ENCODE data around the gene PODNL1. TPM values are rescaled to one million over a fixed set of nuclear protein-coding genes. Genes with fewer than 3 reads are reported as not detected.

PODNL1 gene
- total RNA-seq, 1 donor from 2014 or later: not detected

DNA sequence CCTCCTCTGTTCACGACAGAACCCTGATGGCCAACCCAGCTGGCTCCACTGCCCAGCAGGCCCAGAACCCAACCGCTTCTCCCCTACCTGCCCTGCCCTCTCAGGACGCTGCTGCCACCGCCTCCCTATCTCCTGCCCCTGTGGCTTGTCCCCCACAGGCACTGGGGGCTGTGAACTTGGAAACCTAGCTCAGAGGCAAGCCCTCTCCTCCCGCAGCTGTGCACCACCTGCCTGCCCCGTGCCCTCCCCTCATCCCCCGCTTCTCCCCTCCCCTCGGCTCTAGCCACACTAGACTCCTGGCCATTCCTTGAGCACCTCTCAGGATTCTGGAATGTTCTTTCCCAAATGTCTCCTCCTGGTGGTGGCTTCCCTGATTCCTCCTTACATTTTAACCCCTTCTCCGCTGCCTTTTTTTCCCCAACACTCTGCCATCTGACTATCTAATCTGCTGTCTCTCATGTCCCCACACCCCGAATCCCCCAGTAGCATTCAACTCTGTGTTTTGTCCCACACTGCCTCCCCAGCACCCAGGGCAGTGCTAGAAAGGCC, 54.6 kb downstream of the PODNL1 start:
- FAIRE-seq (no peak), DNase-seq (ENCODE audit: low read depth) (no peak)
- H3K27me3 ChIP-seq (ENCODE audit: control insufficient read depth, insufficient read depth, low read length): no peaks in the 10 kb centered on the region
- peak; percentile 30 for TF ChIP-seq CTCF (IDR thresholded peaks at IDR 0.05; ENCODE audit: insufficient read depth, low read length, severe bottlenecking)
- H3K36me3 ChIP-seq (ENCODE audit: control insufficient read depth, insufficient read depth, low read length): no peaks in the 10 kb centered on the region
- no peak overlapping the region for H3K4me3 ChIP-seq (ENCODE audit: low read depth, low read length)

DNA sequence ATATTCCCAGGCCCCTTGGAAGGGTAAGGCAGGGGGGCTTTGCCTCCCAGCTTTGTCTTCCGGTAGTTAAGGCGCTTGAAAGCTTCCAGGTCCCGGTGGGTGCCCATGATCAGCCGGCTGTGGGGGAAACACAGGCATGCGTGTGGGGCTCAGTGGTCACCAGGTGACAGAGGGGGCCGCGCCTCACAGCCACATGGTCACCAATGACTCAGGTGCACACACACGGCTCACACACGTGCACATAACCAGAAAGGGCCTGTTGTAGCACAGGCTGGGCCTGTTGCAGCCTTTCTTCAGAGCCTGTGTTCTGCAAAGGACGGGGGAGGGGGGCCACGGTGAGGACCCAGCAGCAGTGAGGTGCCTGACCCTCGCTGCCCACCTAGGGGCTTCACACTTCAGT, 55.4 kb downstream of the PODNL1 start:
- FAIRE-seq (no peak), DNase-seq (ENCODE audit: low read depth) (peak; percentile 40)
- no peak for TF ChIP-seq CTCF (IDR thresholded peaks at IDR 0.05; ENCODE audit: insufficient read depth, low read length, severe bottlenecking)
- Histone ChIP-seq H3K4me3 (ENCODE audit: low read depth, low read length) (no peak overlapping the region), H3K36me3 (ENCODE audit: control insufficient read depth, insufficient read depth, low read length) (no peaks in the 10 kb centered on the region), H3K27me3 (ENCODE audit: control insufficient read depth, insufficient read depth, low read length) (no peaks in the 10 kb centered on the region)

GRCh38 chr19:13882419-13882795, 55.8 kb downstream of the PODNL1 start:
- DNase-seq (ENCODE audit: low read depth): no peak
- no peaks in the 10 kb centered on the region for H3K27me3 ChIP-seq (ENCODE audit: control insufficient read depth, insufficient read depth, low read length)
- no peak for FAIRE-seq
- H3K4me3 ChIP-seq (ENCODE audit: low read depth, low read length): no peak overlapping the region
- TF ChIP-seq CTCF (IDR thresholded peaks at IDR 0.05; ENCODE audit: insufficient read depth, low read length, severe bottlenecking): no peak
- H3K36me3 ChIP-seq (ENCODE audit: control insufficient read depth, insufficient read depth, low read length): no peaks in the 10 kb centered on the region

GRCh38 chr19:13881692-13882418, 56.4 kb downstream of the PODNL1 start:
- no peak for TF ChIP-seq CTCF (IDR thresholded peaks at IDR 0.05; ENCODE audit: insufficient read depth, low read length, severe bottlenecking)
- FAIRE-seq (peak; percentile 32), DNase-seq (ENCODE audit: low read depth) (no peak)
- H3K27me3 ChIP-seq (ENCODE audit: control insufficient read depth, insufficient read depth, low read length): no peaks in the 10 kb centered on the region
- no peak overlapping the region for H3K4me3 ChIP-seq (ENCODE audit: low read depth, low read length)
- H3K36me3 ChIP-seq (ENCODE audit: control insufficient read depth, insufficient read depth, low read length): no peaks in the 10 kb centered on the region

GRCh38 chr19:13881251-13881691, 56.9 kb downstream of the PODNL1 start:
- DNase-seq (ENCODE audit: low read depth) (no peak), FAIRE-seq (no peak)
- Histone ChIP-seq H3K4me3 (ENCODE audit: low read depth, low read length) (no peak overlapping the region), H3K27me3 (ENCODE audit: control insufficient read depth, insufficient read depth, low read length) (no peaks in the 10 kb centered on the region), H3K36me3 (ENCODE audit: control insufficient read depth, insufficient read depth, low read length) (no peaks in the 10 kb centered on the region)
- no peak for TF ChIP-seq CTCF (IDR thresholded peaks at IDR 0.05; ENCODE audit: insufficient read depth, low read length, severe bottlenecking)

Other genes with a start within 250 kb of the PODNL1 start
- gene MRI1, start 173.9 kb downstream of the PODNL1 start, total RNA-seq: 16.6 and 27.9 TPM in 2 replicates
- 45.8 and 55.5 TPM in 2 replicates for gene C19orf53, start 164.0 kb downstream of the PODNL1 start, total RNA-seq
- gene ZSWIM4, start 143.0 kb downstream of the PODNL1 start, total RNA-seq: 3.2 and 5.1 TPM in 2 replicates
- gene NANOS3, start 61.3 kb downstream of the PODNL1 start, total RNA-seq: 0.53 TPM in 1 of 2 replicates, not detected in the other
- 0.26 and 0.77 TPM in 2 replicates for gene BRME1, start 32.3 kb downstream of the PODNL1 start, total RNA-seq
- 6.8 and 11.3 TPM in 2 replicates for gene CC2D1A, start 32.2 kb downstream of the PODNL1 start, total RNA-seq
- gene DCAF15, start 14.1 kb upstream of the PODNL1 start, total RNA-seq: 6.3 and 8.2 TPM in 2 replicates
- gene RFX1, start 67.9 kb upstream of the PODNL1 start, total RNA-seq: 0.79 and 2.2 TPM in 2 replicates
- not detected in 2 replicates for gene RLN3, start 89.7 kb upstream of the PODNL1 start, total RNA-seq
- 0.26 TPM in 2 replicates for gene IL27RA, start 93.3 kb upstream of the PODNL1 start, total RNA-seq
- not detected in 2 replicates for gene PALM3, start 123.7 kb upstream of the PODNL1 start, total RNA-seq
- gene MISP3, start 134.4 kb upstream of the PODNL1 start, total RNA-seq: 0.26 and 1.4 TPM in 2 replicates
- gene C19orf67, start 147.4 kb upstream of the PODNL1 start, total RNA-seq: not detected in 2 replicates
- gene SAMD1, start 152.3 kb upstream of the PODNL1 start, total RNA-seq: 14.7 and 16.8 TPM in 2 replicates
- gene PRKACA, start 179.3 kb upstream of the PODNL1 start, total RNA-seq: 13.7 and 13.8 TPM in 2 replicates
- gene ASF1B, start 198.2 kb upstream of the PODNL1 start, total RNA-seq: 0.26 and 0.53 TPM in 2 replicates